CD4-positive, alpha-beta T cell treated with Interleukin-21 for 1 hour (primary cell): ENCODE data around the gene BARX2.

ENCODE experiments used
- DNase-seq: peaks from one replicate; pipeline ENCODE4 v3.0.0-alpha.2; 2020

BARX2 gene

DNA sequence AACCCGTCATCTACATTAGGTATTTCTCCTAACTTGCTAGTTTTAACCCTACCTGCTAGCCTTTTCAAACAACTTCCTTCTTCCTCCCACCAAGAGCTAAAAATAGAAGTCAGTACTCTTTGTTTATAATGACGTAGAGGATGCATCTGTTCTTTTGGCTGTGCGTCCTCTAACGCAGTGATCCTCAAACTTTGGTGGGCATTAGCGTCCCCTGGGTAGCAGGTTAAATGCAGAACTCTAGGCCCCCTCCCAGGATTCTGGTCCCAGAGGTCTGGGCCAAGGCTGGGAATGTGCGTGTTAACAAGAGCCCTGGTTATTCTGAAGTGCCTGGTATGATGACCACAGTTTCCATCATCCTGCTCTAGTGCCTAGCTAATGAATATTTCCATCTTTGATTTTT, 67.6 kb downstream of the BARX2 start:
- no peak for DNase-seq

GRCh38 chr11:129444274-129444673, 68.6 kb downstream of the BARX2 start:
- no peak for DNase-seq

DNA sequence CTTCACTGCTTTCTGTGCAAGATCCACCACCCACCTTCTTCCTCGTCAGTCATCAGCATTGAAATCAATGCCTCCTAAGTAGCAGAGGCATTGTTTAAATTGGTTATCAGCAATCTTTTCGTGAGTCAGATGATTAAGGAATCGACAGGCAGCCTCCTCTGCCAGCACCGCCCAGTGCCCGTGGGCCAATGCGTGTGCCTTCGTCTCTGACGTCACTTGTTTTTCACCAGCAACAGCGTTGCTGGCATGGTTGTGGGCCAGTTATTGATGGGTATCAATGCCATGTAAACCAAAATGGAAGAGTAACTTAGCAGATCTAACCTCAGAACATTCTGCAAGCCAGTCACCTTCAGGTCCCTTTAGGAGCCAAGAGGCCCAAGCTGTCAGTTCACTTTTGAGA, 69.6 kb downstream of the BARX2 start:
- DNase-seq = no peak

GRCh38 chr11:129446572-129446971, 70.9 kb downstream of the BARX2 start:
- no peak for DNase-seq

DNA sequence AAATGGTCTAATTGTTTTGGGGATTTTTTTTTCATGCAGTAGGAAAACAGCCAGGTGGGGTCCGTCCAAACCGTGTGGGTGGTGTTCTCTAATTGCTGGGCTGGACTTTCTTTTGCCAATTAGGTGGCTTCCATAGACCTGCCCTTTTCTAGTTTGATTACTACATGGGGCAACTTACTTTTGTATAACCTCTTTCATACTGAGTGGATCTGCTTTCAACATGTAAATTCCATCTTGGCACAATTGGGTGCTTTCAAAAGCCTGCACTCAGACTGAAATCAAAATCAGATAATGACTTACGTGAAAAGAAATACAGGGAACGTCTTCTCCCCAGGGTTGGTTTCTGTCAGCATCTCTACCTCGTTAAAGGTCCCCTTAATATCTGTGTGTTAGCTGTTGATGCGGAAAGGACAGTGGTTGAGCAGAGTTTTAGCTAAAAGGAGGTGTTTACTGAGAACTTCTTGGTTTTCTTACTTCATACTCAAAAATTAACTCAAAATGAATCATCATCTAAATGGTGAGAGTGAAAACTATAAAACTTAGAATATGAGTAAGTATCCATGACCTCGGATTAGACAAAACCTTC, 72.1 kb downstream of the BARX2 start:
- no peak for DNase-seq

DNA sequence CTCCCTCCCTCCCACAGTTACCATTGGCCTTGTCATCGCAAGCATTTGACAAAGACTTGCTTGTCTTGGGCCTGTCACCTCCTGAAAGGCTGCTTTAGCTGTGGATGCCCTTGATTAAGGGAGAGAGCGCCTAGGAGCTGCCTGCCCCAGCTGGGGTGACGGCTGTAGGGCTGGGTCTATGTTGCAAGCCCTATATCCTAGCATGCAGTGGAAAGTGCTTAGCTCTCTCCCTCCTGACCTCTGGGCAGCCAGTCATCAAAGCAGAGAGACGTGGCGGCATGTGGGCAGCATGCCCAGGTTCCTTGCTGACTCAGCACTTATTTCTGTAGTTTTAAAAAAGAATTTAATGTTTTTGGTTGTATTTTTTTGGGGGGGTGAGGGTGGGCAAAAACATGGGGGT, 75.9 kb downstream of the BARX2 start:
- no peak for DNase-seq

- no peak for DNase-seq
These were observed 77.7 kb downstream of the BARX2 start for GRCh38 chr11:129453293-129453721.

DNA sequence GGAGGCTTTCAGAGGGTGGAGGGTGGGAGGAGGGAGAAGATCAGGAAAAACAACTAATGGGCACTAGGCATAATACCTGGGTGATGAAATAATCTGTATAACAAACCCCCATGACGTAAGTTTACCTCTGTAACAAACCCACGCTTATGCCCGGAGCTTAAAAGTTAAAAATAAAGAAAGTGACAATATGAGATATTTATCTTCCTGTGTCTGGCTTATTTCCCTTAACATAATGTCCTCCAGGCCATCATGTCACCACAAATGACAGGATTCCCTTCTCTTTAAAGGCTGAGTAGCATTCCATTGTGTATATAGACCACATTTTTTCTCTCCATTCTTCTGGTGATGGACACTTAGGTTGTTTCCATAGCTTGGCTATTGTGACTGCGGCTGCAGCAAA, 79.5 kb downstream of the BARX2 start:
- DNase-seq = no peak

DNA sequence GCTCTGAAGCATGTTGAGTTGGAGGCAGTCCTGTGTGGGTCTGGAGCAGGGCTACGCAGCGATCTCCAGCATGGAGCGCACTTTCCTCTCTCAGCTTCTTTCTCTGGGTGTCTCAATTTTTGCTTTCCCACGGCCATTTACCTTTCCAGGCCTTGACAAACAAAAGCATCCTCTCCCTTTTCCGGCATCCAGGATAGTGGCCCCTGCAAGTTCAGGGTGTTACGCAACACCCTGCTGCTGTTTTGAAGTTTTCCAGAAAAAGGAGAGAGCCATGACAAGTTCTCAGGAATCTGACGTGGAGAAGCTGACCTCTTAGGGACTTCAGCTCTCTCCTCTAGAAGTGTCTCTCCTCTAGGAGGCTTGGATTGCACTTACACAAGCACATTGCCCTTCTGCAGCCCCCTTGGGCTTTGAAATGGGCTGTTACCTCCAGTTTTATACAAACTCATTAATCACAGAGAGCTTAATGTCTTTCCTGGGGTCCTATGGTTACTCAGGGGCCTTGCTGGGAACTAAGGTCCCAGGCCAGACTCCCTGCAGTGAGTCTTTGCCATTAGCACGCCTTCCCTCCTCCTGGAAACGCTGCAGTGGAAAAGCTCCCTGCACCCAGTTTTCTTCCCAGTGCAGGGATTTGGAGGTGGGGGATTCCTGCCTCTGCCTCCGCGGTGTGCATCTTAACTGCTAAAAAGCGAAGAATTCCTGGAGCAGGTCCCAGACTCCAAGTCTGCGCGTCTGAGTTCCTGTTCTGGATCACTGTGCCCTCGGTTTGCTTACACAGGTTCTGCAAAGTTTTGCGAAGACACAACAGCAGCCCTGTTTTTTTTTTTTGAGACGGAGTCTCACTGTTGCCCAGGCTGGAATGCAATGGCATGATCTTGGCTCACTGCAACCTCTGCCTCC, 80.4 kb downstream of the BARX2 start:
- no peak for DNase-seq

GRCh38 chr11:129457321-129457720, 81.7 kb downstream of the BARX2 start:
- DNase-seq = no peak

DNA sequence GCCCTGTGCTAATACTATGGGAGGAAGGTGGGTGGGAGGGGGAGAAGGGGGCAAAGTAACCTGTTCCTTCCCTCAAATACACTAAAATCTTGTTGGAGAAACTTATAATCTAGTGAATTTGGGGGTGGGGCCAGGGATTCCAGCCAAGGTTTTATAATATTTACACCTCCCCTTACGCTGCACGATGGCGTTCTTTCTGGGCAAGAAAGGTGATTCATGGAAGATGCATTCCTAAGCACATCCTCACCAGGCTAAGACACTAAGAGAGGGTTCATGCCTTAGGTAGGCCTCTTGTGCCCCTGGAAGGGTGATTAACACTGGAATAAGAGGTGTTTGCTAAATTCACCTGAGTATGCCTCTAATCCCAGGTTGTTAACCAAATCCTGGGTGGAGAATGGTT, 82.6 kb downstream of the BARX2 start:
- DNase-seq = no peak

DNA sequence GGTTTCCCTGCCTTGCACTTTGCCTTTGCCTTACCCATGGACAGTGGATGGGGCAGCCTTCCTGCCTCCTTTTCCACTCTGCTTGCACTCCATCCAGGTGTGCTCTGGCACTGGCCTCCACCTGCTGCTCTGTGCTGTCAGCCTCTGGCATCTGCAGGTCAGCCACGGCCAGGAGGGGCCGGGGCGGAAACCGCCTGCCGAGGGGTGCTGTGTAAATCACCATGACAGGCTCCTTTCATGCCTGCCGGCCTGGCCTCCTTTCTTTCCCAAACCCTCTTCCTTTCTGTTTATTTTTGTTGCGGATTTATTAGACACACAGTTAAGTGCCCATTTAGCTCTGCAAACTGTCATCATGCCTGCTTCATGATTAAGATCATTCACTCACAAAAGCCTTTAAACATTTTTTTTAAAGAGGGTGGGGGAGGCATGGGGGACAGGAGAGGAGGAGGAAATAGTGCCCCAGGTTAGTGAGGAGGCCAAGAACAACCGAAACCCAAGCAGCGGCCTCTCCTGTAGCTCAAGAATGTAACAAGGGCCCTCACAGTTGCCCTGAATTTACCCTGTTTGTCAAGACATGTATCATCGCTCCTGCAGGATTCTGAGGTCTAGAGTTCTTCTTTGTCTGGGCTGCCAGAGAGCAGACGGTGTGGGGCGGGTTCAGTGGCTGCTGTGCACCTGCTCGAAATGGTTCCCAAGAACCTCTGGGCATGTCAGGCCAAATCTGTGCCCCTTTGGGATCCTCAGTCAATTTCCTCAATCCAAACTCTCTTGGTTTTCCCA, 83.3 kb downstream of the BARX2 start:
- DNase-seq = no peak

DNA sequence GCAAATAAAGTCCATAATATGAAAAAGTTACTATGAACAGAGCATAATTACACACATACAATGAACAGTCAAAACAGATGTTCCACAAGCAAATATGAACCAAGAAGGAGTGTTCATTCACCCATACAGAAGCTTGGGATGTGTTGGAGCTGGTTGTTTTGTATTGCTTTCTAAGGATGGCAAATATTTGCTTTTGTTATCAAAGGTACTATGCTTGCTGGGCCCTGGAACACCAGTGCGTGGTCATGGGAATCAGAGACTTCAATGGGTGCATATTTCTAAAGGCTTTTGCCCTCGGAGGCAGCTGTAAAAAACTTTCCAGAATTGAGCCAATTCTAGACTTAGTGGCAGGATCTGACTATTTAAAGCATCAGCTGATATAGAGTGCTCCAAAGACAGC, 85.1 kb downstream of the BARX2 start:
- DNase-seq = no peak

GRCh38 chr11:129484068-129484467, 108.4 kb downstream of the BARX2 start:
- DNase-seq = no peak

GRCh38 chr11:129489249-129489648, 113.6 kb downstream of the BARX2 start:
- no peak for DNase-seq

DNA sequence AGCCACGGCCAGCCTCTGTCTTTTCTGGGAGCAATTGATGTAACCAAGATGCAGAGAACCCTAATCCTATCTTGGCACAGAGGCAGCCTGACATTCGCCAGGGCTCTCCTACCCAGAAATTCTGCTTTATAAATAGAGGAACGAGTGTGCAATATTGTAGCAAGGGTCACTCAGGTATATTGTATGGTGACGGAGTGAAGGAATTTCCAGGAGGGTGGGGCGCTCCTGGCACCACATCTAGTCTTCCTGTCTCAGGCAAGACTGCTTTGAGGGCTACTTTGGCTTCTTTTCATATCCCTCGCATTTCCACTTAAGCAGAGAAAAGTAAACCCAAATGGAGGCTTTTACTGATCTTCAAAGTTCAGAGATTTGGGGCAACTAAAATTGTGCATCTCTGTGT, 114.4 kb downstream of the BARX2 start:
- DNase-seq = no peak

- DNase-seq = no peak
These were observed 118.1 kb downstream of the BARX2 start for GRCh38 chr11:129493746-129494145.
